ENCODE data around the gene CHERP. TPM values are rescaled to one million over a fixed set of nuclear protein-coding genes. Genes with fewer than 3 reads are reported as not detected.

Gene CHERP
- total and polyA plus RNA-seq, 2 donors (not counting 1 experiment from before 2014, with no cell fraction given), result 38.3 to 98.9 TPM

- peaks cover 0 to 12% of the 10 kb centered on the region in 2 experiments for H3K36me3 ChIP-seq (replicated peaks in 1 of 2; ENCODE audit: control extremely low read depth in 1 of 2, control insufficient read depth in 1 of 2, extremely low read depth in 1 of 2, insufficient read depth in 2 of 2, low read length in 1 of 2)
- ATAC-seq (ENCODE audit: low read depth) (no peak), DNase-seq (peak; percentile 10)
- Mint-ChIP-seq H3K27ac (no peak overlapping the region), H3K4me3 (no peak overlapping the region), H3K27me3 (no peaks in the 10 kb centered on the region), H3K4me1 (no peaks in the 10 kb centered on the region), H3K9me3 (ENCODE audit: insufficient read depth) (no peaks in the 10 kb centered on the region)
- intact Hi-C loops (cut with micrococcal nuclease), result no loop called here
- CTCF ChIA-PET, result interaction anchor here (0.6 to 1.0 kb wide), 2 partner anchors 93 to 110 kb away, joined by 3 read pairs; no protein-coding TSS in a partner anchor
- H3K9ac ChIP-seq (ENCODE audit: low read length), result no peak overlapping the region
- no peaks in the 10 kb centered on the region for H3K79me2 ChIP-seq (ENCODE audit: control insufficient read depth, insufficient read depth, low read length)
- H3K27ac ChIP-seq (ENCODE audit: low read length in 2 of 2), result no peak overlapping the region
- H3K4me1 ChIP-seq (ENCODE audit: control insufficient read depth in 2 of 2, insufficient read depth in 2 of 2, low read length in 2 of 2), result no peaks in the 10 kb centered on the region
- H3K27me3 ChIP-seq (replicated peaks in 1 of 4; ENCODE audit: control extremely low read depth in 1 of 4, control insufficient read depth in 3 of 4, insufficient read depth in 4 of 4, low read length in 3 of 4), result no peaks in the 10 kb centered on the region
- POLR2A ChIA-PET, result interaction anchor here (0.6 kb wide), 1 partner anchor 156 kb away, joined by 4 read pairs; no protein-coding TSS in a partner anchor
- H2AFZ ChIP-seq (ENCODE audit: insufficient read depth, low read depth, low read length, poor library complexity, severe bottlenecking), result no peak overlapping the region
- 98% methylated on average over 28 of the region's 28 CpGs for WGBS (ENCODE audit: insufficient coverage)
- no peak overlapping the region for H3K4me3 ChIP-seq (ENCODE audit: control extremely low read depth in 1 of 5, extremely low read depth in 1 of 5, insufficient read depth in 1 of 5, low read depth in 2 of 5, low read length in 4 of 5)
- H4K20me1 ChIP-seq (ENCODE audit: control insufficient read depth, insufficient read depth, low read length, poor library complexity, severe bottlenecking), result no peaks in the 10 kb centered on the region
- H3K4me2 ChIP-seq (replicated peaks; ENCODE audit: low read depth, low read length, poor library complexity, severe bottlenecking), result no peak overlapping the region
- TF ChIP-seq CTCF (IDR thresholded peaks at IDR 0.05) (no peak), EZH2 (IDR thresholded peaks at IDR 0.05; ENCODE audit: borderline replicate concordance, insufficient read depth, low read depth, low read length, poor library complexity, severe bottlenecking) (no peak)
- H3K9me3 ChIP-seq (ENCODE audit: control extremely low read depth in 1 of 3, control insufficient read depth in 2 of 3, insufficient read depth in 1 of 3, low read length in 2 of 3), result no peaks in the 10 kb centered on the region
Measured at GRCh38 chr19:16509141-16510061, 32.8 kb downstream of the CHERP start.

- POLR2A ChIA-PET, result interaction anchor here (0.6 kb wide), 1 partner anchor 157 kb away, joined by 4 read pairs; no protein-coding TSS in a partner anchor
- Histone ChIP-seq H3K9me3 (ENCODE audit: control extremely low read depth in 1 of 3, control insufficient read depth in 2 of 3, insufficient read depth in 1 of 3, low read length in 2 of 3) (no peaks in the 10 kb centered on the region), H3K4me3 (ENCODE audit: control extremely low read depth in 1 of 5, extremely low read depth in 1 of 5, insufficient read depth in 1 of 5, low read depth in 2 of 5, low read length in 4 of 5) (no peak overlapping the region), H3K9ac (ENCODE audit: low read length) (no peak overlapping the region), H2AFZ (ENCODE audit: insufficient read depth, low read depth, low read length, poor library complexity, severe bottlenecking) (no peak overlapping the region), H3K4me2 (replicated peaks; ENCODE audit: low read depth, low read length, poor library complexity, severe bottlenecking) (no peak overlapping the region), H4K20me1 (ENCODE audit: control insufficient read depth, insufficient read depth, low read length, poor library complexity, severe bottlenecking) (no peaks in the 10 kb centered on the region), H3K4me1 (ENCODE audit: control insufficient read depth in 2 of 2, insufficient read depth in 2 of 2, low read length in 2 of 2) (no peaks in the 10 kb centered on the region), H3K27me3 (replicated peaks in 1 of 4; ENCODE audit: control extremely low read depth in 1 of 4, control insufficient read depth in 3 of 4, insufficient read depth in 4 of 4, low read length in 3 of 4) (no peaks in the 10 kb centered on the region), H3K79me2 (ENCODE audit: control insufficient read depth, insufficient read depth, low read length) (no peaks in the 10 kb centered on the region), H3K27ac (ENCODE audit: low read length in 2 of 2) (no peak overlapping the region), H3K36me3 (replicated peaks in 1 of 2; ENCODE audit: control extremely low read depth in 1 of 2, control insufficient read depth in 1 of 2, extremely low read depth in 1 of 2, insufficient read depth in 2 of 2, low read length in 1 of 2) (peaks cover 0 to 12% of the 10 kb centered on the region in 2 experiments)
- CTCF ChIA-PET, result interaction anchor here (0.6 to 1.0 kb wide), 2 partner anchors 93 to 124 kb away, joined by 3 read pairs; no protein-coding TSS in a partner anchor
- no CpG with 5 or more reads among the region's 5 CpGs for WGBS (ENCODE audit: insufficient coverage)
- no peak for DNase-seq
- TF ChIP-seq CTCF (IDR thresholded peaks at IDR 0.05) (no peak), EZH2 (IDR thresholded peaks at IDR 0.05; ENCODE audit: borderline replicate concordance, insufficient read depth, low read depth, low read length, poor library complexity, severe bottlenecking) (no peak)
- ATAC-seq (ENCODE audit: low read depth), result no peak
- intact Hi-C loops (cut with micrococcal nuclease), result no loop called here
- no peaks in the 10 kb centered on the region for H3K9me3 Mint-ChIP-seq (ENCODE audit: insufficient read depth)
- no peaks in the 10 kb centered on the region for H3K4me1 Mint-ChIP-seq
- no peaks in the 10 kb centered on the region for H3K27me3 Mint-ChIP-seq
- H3K4me3 Mint-ChIP-seq, result no peak overlapping the region
- no peak overlapping the region for H3K27ac Mint-ChIP-seq
Measured at GRCh38 chr19:16508546-16508945, 33.7 kb downstream of the CHERP start.
